HG03025 (cell line): ENCODE data around the gene UBR1.
"Not testable (repeated sequence)": the region's sequence is repeated elsewhere in the genome, so short reads cannot be mapped to it uniquely, and the experiment has no call there.

Experiments used
- ATAC-seq: cut with Tn5 transposase; IDR thresholded peaks from one replicate; pipeline ENCODE4 v1.9.1; 2021; ENCODE audit warnings: mild to moderate bottlenecking, moderate library complexity; ENCODE audit not compliant: unreplicated experiment, low FRiP score

The UBR1 gene

GRCh38 chr15:42919799-42920518 is 185.9 kb downstream of the UBR1 start:
- ATAC-seq: peak; percentile 31

GRCh38 chr15:42919308-42919707 is 186.5 kb downstream of the UBR1 start:
- ATAC-seq: no peak

GRCh38 chr15:42918047-42918446 is 187.8 kb downstream of the UBR1 start:
- no peak for ATAC-seq

- no peak for ATAC-seq
Measured at GRCh38 chr15:42915654-42916315, 190.1 kb downstream of the UBR1 start.

GRCh38 chr15:42914728-42915497 is 190.9 kb downstream of the UBR1 start:
- no peak for ATAC-seq

- no peak for ATAC-seq
Measured at GRCh38 chr15:42911058-42911592, 194.7 kb downstream of the UBR1 start.

- ATAC-seq: no peak
Measured at GRCh38 chr15:42908538-42908937, 197.3 kb downstream of the UBR1 start.

- ATAC-seq: no peak
Measured at GRCh38 chr15:42903388-42904324, 202.2 kb downstream of the UBR1 start.

- ATAC-seq: not testable (repeated sequence)
Measured at GRCh38 chr15:42893911-42894310, 211.9 kb downstream of the UBR1 start.
